ENCODE results near the gene DOCK9. TPM values are rescaled to one million over a fixed set of nuclear protein-coding genes. Genes with fewer than 3 reads are reported as not detected.

Gene DOCK9
- total RNA-seq, 1 experiment from 2014 or later, result 7.7 TPM

- Histone ChIP-seq H3K36me3 (replicated peaks; ENCODE audit: control insufficient read depth, insufficient read depth, low read length) (no peaks in the 10 kb centered on the region), H3K4me3 (ENCODE audit: insufficient read depth, low read depth, low read length) (no peak overlapping the region), H3K27me3 (ENCODE audit: control insufficient read depth, insufficient read depth, low read length) (no peaks in the 10 kb centered on the region)
- peak; percentile 51 for DNase-seq
Measured at GRCh38 chr13:98938801-98939200, 39.1 kb downstream of the DOCK9 start.

- Histone ChIP-seq H3K27me3 (ENCODE audit: control insufficient read depth, insufficient read depth, low read length) (no peaks in the 10 kb centered on the region), H3K4me3 (ENCODE audit: insufficient read depth, low read depth, low read length) (no peak overlapping the region), H3K36me3 (replicated peaks; ENCODE audit: control insufficient read depth, insufficient read depth, low read length) (no peaks in the 10 kb centered on the region)
- DNase-seq, result peak; percentile 80
Measured at GRCh38 chr13:98937911-98938381, 39.9 kb downstream of the DOCK9 start.

GRCh38 chr13:98934243-98934642 lies 43.6 kb downstream of the DOCK9 start:
- DNase-seq, result no peak
- Histone ChIP-seq H3K36me3 (replicated peaks; ENCODE audit: control insufficient read depth, insufficient read depth, low read length) (no peaks in the 10 kb centered on the region), H3K4me3 (ENCODE audit: insufficient read depth, low read depth, low read length) (no peak overlapping the region), H3K27me3 (ENCODE audit: control insufficient read depth, insufficient read depth, low read length) (no peaks in the 10 kb centered on the region)

GRCh38 chr13:98930151-98930591 lies 47.7 kb downstream of the DOCK9 start:
- Histone ChIP-seq H3K4me3 (ENCODE audit: insufficient read depth, low read depth, low read length) (no peak overlapping the region), H3K27me3 (ENCODE audit: control insufficient read depth, insufficient read depth, low read length) (no peaks in the 10 kb centered on the region), H3K36me3 (replicated peaks; ENCODE audit: control insufficient read depth, insufficient read depth, low read length) (no peaks in the 10 kb centered on the region)
- DNase-seq, result no peak

- H3K27me3 ChIP-seq (ENCODE audit: control insufficient read depth, insufficient read depth, low read length), result no peaks in the 10 kb centered on the region
- H3K36me3 ChIP-seq (replicated peaks; ENCODE audit: control insufficient read depth, insufficient read depth, low read length), result no peaks in the 10 kb centered on the region
- no peak overlapping the region for H3K4me3 ChIP-seq (ENCODE audit: insufficient read depth, low read depth, low read length)
- DNase-seq, result no peak
Measured at GRCh38 chr13:98927951-98928927, 49.6 kb downstream of the DOCK9 start.

GRCh38 chr13:98925949-98926348 lies 51.9 kb downstream of the DOCK9 start:
- no peak for DNase-seq
- no peaks in the 10 kb centered on the region for H3K36me3 ChIP-seq (replicated peaks; ENCODE audit: control insufficient read depth, insufficient read depth, low read length)
- H3K4me3 ChIP-seq (ENCODE audit: insufficient read depth, low read depth, low read length), result no peak overlapping the region
- no peaks in the 10 kb centered on the region for H3K27me3 ChIP-seq (ENCODE audit: control insufficient read depth, insufficient read depth, low read length)

- DNase-seq, result no peak
- H3K4me3 ChIP-seq (ENCODE audit: insufficient read depth, low read depth, low read length), result no peak overlapping the region
- H3K27me3 ChIP-seq (ENCODE audit: control insufficient read depth, insufficient read depth, low read length), result no peaks in the 10 kb centered on the region
- no peaks in the 10 kb centered on the region for H3K36me3 ChIP-seq (replicated peaks; ENCODE audit: control insufficient read depth, insufficient read depth, low read length)
Measured at GRCh38 chr13:98923641-98924397, 54.0 kb downstream of the DOCK9 start.

- H3K27me3 ChIP-seq (ENCODE audit: control insufficient read depth, insufficient read depth, low read length), result no peaks in the 10 kb centered on the region
- no peak for DNase-seq
- H3K4me3 ChIP-seq (ENCODE audit: insufficient read depth, low read depth, low read length), result no peak overlapping the region
- H3K36me3 ChIP-seq (replicated peaks; ENCODE audit: control insufficient read depth, insufficient read depth, low read length), result no peaks in the 10 kb centered on the region
Measured at GRCh38 chr13:98922306-98922705, 55.6 kb downstream of the DOCK9 start.

- no peaks in the 10 kb centered on the region for H3K36me3 ChIP-seq (replicated peaks; ENCODE audit: control insufficient read depth, insufficient read depth, low read length)
- no peak overlapping the region for H3K4me3 ChIP-seq (ENCODE audit: insufficient read depth, low read depth, low read length)
- H3K27me3 ChIP-seq (ENCODE audit: control insufficient read depth, insufficient read depth, low read length), result no peaks in the 10 kb centered on the region
- DNase-seq, result no peak
Measured at GRCh38 chr13:98921786-98922185, 56.1 kb downstream of the DOCK9 start.

- no peaks in the 10 kb centered on the region for H3K36me3 ChIP-seq (replicated peaks; ENCODE audit: control insufficient read depth, insufficient read depth, low read length)
- H3K4me3 ChIP-seq (ENCODE audit: insufficient read depth, low read depth, low read length), result no peak overlapping the region
- no peak for DNase-seq
- no peaks in the 10 kb centered on the region for H3K27me3 ChIP-seq (ENCODE audit: control insufficient read depth, insufficient read depth, low read length)
Measured at GRCh38 chr13:98921015-98921580, 56.8 kb downstream of the DOCK9 start.

GRCh38 chr13:98919566-98919965 lies 58.3 kb downstream of the DOCK9 start:
- no peak for DNase-seq
- H3K36me3 ChIP-seq (replicated peaks; ENCODE audit: control insufficient read depth, insufficient read depth, low read length), result no peaks in the 10 kb centered on the region
- no peak overlapping the region for H3K4me3 ChIP-seq (ENCODE audit: insufficient read depth, low read depth, low read length)
- H3K27me3 ChIP-seq (ENCODE audit: control insufficient read depth, insufficient read depth, low read length), result no peaks in the 10 kb centered on the region

GRCh38 chr13:98918771-98919170 lies 59.1 kb downstream of the DOCK9 start:
- no peak for DNase-seq
- Histone ChIP-seq H3K36me3 (replicated peaks; ENCODE audit: control insufficient read depth, insufficient read depth, low read length) (no peaks in the 10 kb centered on the region), H3K27me3 (ENCODE audit: control insufficient read depth, insufficient read depth, low read length) (no peaks in the 10 kb centered on the region), H3K4me3 (ENCODE audit: insufficient read depth, low read depth, low read length) (no peak overlapping the region)

- no peak for DNase-seq
Measured at GRCh38 chr13:98917116-98917515, 60.7 kb downstream of the DOCK9 start.

GRCh38 chr13:98916403-98916802 lies 61.5 kb downstream of the DOCK9 start:
- no peaks in the 10 kb centered on the region for H3K36me3 ChIP-seq (replicated peaks; ENCODE audit: control insufficient read depth, insufficient read depth, low read length)
- no peaks in the 10 kb centered on the region for H3K27me3 ChIP-seq (ENCODE audit: control insufficient read depth, insufficient read depth, low read length)
- no peak overlapping the region for H3K4me3 ChIP-seq (ENCODE audit: insufficient read depth, low read depth, low read length)
- no peak for DNase-seq

More at GRCh38 chr13:98917116-98917515, 60.7 kb downstream of the DOCK9 start:
- Histone ChIP-seq H3K36me3 (replicated peaks; ENCODE audit: control insufficient read depth, insufficient read depth, low read length) (no peaks in the 10 kb centered on the region), H3K4me3 (ENCODE audit: insufficient read depth, low read depth, low read length) (no peak overlapping the region), H3K27me3 (ENCODE audit: control insufficient read depth, insufficient read depth, low read length) (no peaks in the 10 kb centered on the region)
